ENCODE data around the gene PIP5K1A.

- TF ChIP-seq MGA (IDR thresholded peaks at IDR 0.05) (no peak), NFYB (IDR thresholded peaks at IDR 0.05; ENCODE audit: extremely low read depth, insufficient read length) (no peak), ELF4 (CRISPR knock-in tag; IDR thresholded peaks at IDR 0.05) (no peak), FOXP4 (CRISPR knock-in tag; IDR thresholded peaks at IDR 0.05; ENCODE audit: borderline replicate concordance) (no peak), ZBTB1 (CRISPR knock-in tag; IDR thresholded peaks at IDR 0.05; ENCODE audit: borderline replicate concordance, low read depth) (no peak), FOS (IDR thresholded peaks at IDR 0.05; ENCODE audit: extremely low read depth, insufficient read length) (no peak), TAF1 (IDR thresholded peaks at IDR 0.05; ENCODE audit: control insufficient read depth, extremely low read depth, insufficient read depth, low read length, severe bottlenecking) (no peak), CBX2 (IDR thresholded peaks at IDR 0.05; ENCODE audit: insufficient read depth, low read length, poor library complexity, severe bottlenecking) (no peak)
Measured at GRCh38 chr1:151238467-151238739, 40.1 kb downstream of the PIP5K1A start.

Measured in K562 (cell line).